Gastrocnemius medialis (tissue), 4 donors: ENCODE measurements around the gene ZBTB16. TPM values are rescaled to one million over a fixed set of nuclear protein-coding genes. Genes with fewer than 3 reads are reported as not detected.

Experiments
- ATAC-seq, 2 donors: fragments of 150-250 bp; one replicate each; pipeline ENCODE4 v1.9.1; 2016
- DNase-seq, 2 donors: peaks; one replicate each; pipeline ENCODE4 v3.0.0-alpha.2; 2019
- H3K27ac ChIP-seq, 4 donors: fragments of 200-600 bp; sonication (generic); 1 replicate in 1 of 4; 2 replicates in 3 of 4; pipeline ENCODE4 v1.5.1; 2016 to 2018; ENCODE audit warnings: mild to moderate bottlenecking in 2 of 4, moderate library complexity in 1 of 4
- H3K27me3 ChIP-seq, 3 donors: fragments of 200-600 bp; sonication (generic) in 2 of 3; 1 replicate in 1 of 3; 2 replicates in 2 of 3; pipeline versions ENCODE4 v1.5.1 to v1.6.0; 2016 to 2019; ENCODE audit warnings: mild to moderate bottlenecking in 1 of 3, moderate library complexity in 1 of 3
- H3K36me3 ChIP-seq, 2 donors: fragments of 200-600 bp; sonication (generic) in 1 of 2; one replicate each; pipeline ENCODE4 v1.5.1; 2017 to 2018
- H3K4me1 ChIP-seq, 2 donors: fragments of 200-600 bp; sonication (generic) in 1 of 2; one replicate each; pipeline ENCODE4 v1.5.1; 2016 to 2017; ENCODE audit warnings: mild to moderate bottlenecking in 2 of 2
- H3K4me3 ChIP-seq, 4 donors: fragments of 200-600 bp; sonication (generic) in 3 of 4; 1 replicate in 1 of 4; 2 replicates in 3 of 4; pipeline ENCODE4 v1.5.1; 2016 to 2019; ENCODE audit warnings: mild to moderate bottlenecking in 2 of 4
- H3K9me3 ChIP-seq, 3 donors: fragments of 200-600 bp; sonication (generic) in 2 of 3; 1 replicate in 1 of 3; 2 replicates in 2 of 3; pipeline ENCODE4 v1.5.1; 2016 to 2019
- POLR2A ChIP-seq, 2 donors: fragments of 450-650 bp; IDR thresholded peaks; one replicate each; pipeline ENCODE4 v1.6.1; 2017; ENCODE audit warnings: antibody characterized with exemption in 2 of 2, mild to moderate bottlenecking in 2 of 2, moderate library complexity in 2 of 2
- in situ Hi-C, 4 donors: fragments of 200-750 bp; cut with MboI; loops; one replicate each; pipeline versions ENCODE4 v1.15.0 to v1.8.0; 2017; ENCODE audit warnings: low sequenced_read_pairs in 4 of 4
- intact Hi-C: fragments of 100-400 bp; cut with DNase I; formaldehyde crosslinking; loops from one replicate; pipeline ENCODE4 v1.15.1; 2023; ENCODE audit warnings: low total_unique reads
- total RNA-seq, 4 donors: library from RNA; depleted of rRNA; stranded (reverse); fragments of >200 nt; gene quantifications; one replicate each; pipeline versions ENCODE4 v1.1.0 to v1.2.3, GENCODE V29; 2016
- TF ChIP-seq, protein P1 (sequence below), 5 experiments: fragments of 450-650 bp in 3 of 5; fragments of 200-600 bp in 2 of 5; sonication (generic) in 2 of 5; IDR thresholded peaks in 4 of 5; conservative IDR thresholded peaks in 1 of 5; 1 replicate in 4 of 5; 2 replicates in 1 of 5; pipeline ENCODE4 v1.5.1; 2016 to 2019; ENCODE audit warnings: antibody characterized with exemption in 5 of 5, mild to moderate bottlenecking in 3 of 5, moderate library complexity in 3 of 5

The ZBTB16 gene
- total RNA-seq, 4 donors from 2014 or later = 156 to 250 (median 196) TPM

DNA sequence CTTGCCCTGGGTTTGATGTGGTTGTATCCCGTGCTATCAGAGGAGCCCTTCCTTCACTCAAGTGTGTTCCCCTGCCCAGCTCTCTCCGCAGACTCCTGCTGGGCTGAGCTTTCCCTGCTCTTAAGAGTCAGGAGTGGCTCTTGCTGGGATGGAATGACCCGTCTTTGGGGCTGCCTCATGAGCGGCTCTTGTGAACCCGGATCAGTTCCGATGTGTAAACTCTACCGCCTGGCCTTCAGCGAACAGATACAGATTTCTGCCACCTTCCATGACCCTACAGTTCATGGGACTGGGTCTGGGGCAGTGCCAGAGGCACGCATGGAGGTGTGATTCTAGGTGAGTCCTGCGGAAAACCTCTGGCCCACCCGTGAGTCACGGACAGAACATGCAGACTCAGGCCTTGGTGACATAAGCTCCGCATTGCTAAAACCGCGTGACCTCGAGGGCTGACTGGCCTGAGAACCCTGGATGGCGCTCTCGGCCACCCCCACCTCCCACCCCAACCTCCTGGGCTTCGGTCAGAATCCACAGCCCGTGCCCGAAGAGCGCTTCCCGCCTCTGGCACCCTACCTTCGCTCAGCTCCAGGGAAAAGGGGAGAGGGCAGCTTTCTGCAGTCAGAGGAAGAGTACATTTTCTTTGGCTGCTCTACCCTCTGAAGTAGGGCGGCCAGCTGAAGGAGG is 1.3 kb upstream of the ZBTB16 start:
- ATAC-seq (peak; percentile 20 to 26), DNase-seq (peak; percentile 84 to 88)

DNA sequence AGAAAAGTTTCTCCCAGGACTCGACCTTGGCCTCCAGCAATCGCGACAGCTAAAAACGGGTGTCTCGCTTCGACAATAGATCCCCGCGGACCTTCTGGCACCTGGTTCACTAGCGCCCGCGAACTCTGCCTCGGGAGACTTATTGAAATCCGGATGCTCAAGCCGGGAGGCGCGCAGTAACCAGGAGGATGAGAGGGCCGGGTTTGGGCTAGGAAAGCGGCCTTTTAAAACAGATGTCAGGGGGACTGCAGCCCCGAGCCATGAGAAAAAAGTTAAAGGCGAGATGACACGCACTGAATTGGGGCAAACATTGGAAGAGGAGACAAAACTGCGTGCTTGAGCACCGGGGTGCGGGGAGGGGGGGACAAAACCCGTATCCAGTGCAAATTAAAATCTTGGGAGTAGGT is 637 bp upstream of the ZBTB16 start:
- DNase-seq (peak in 1 of 2 donors; percentile 59), ATAC-seq (peak in 1 of 2 donors; percentile 1)
- in situ Hi-C loops = loop anchor here in 1 of 4 donors (10.0 kb wide), 1 partner anchor 186 kb away; no protein-coding TSS in a partner anchor
- H3K4me3 ChIP-seq = peak overlapping the region; percentile 68 to 100 (median 82)
- H3K9me3 ChIP-seq = no peaks in the 10 kb centered on the region
- peaks cover 26 to 51% of the 10 kb centered on the region in 2 donors for H3K4me1 ChIP-seq
- TF ChIP-seq, protein P1, sequence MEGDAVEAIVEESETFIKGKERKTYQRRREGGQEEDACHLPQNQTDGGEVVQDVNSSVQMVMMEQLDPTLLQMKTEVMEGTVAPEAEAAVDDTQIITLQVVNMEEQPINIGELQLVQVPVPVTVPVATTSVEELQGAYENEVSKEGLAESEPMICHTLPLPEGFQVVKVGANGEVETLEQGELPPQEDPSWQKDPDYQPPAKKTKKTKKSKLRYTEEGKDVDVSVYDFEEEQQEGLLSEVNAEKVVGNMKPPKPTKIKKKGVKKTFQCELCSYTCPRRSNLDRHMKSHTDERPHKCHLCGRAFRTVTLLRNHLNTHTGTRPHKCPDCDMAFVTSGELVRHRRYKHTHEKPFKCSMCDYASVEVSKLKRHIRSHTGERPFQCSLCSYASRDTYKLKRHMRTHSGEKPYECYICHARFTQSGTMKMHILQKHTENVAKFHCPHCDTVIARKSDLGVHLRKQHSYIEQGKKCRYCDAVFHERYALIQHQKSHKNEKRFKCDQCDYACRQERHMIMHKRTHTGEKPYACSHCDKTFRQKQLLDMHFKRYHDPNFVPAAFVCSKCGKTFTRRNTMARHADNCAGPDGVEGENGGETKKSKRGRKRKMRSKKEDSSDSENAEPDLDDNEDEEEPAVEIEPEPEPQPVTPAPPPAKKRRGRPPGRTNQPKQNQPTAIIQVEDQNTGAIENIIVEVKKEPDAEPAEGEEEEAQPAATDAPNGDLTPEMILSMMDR (IDR thresholded peaks at IDR 0.05 in 4 of 5, conservative IDR thresholded peaks at IDR 0.05 in 1 of 5) = peak in 1 of 5 experiments; percentile 31
- TF ChIP-seq POLR2A (IDR thresholded peaks at IDR 0.05) = no peak
- no peaks in the 10 kb centered on the region for H3K27me3 ChIP-seq
- H3K36me3 ChIP-seq = peaks cover 0 to 14% of the 10 kb centered on the region in 2 donors
- intact Hi-C loops = loop anchor here (2.0 to 5.0 kb wide), 3 partner anchors 140 to 200 kb away; no protein-coding TSS in a partner anchor
- peak overlapping the region; percentile 94 to 99 (median 96) for H3K27ac ChIP-seq

More for the DNA sequence above, 1.3 kb upstream of the ZBTB16 start:
- Histone ChIP-seq H3K4me1 (peaks cover 19 to 51% of the 10 kb centered on the region in 2 donors), H3K4me3 (peak overlapping the region; percentile 68 to 100 (median 82)), H3K27me3 (no peaks in the 10 kb centered on the region), H3K36me3 (peaks cover 0 to 7% of the 10 kb centered on the region in 2 donors), H3K27ac (peak overlapping the region; percentile 94 to 99 (median 96)), H3K9me3 (no peaks in the 10 kb centered on the region)
- intact Hi-C loops = loop anchor here (2.0 to 5.0 kb wide), 3 partner anchors 141 to 201 kb away; no protein-coding TSS in a partner anchor
- peak; percentile 24 to 40 for TF ChIP-seq POLR2A (IDR thresholded peaks at IDR 0.05)
- TF ChIP-seq, protein P1 (IDR thresholded peaks at IDR 0.05 in 4 of 5, conservative IDR thresholded peaks at IDR 0.05 in 1 of 5) = no peak
- in situ Hi-C loops = loop anchor here in 1 of 4 donors (10.0 kb wide), 1 partner anchor 187 kb away; no protein-coding TSS in a partner anchor

DNA sequence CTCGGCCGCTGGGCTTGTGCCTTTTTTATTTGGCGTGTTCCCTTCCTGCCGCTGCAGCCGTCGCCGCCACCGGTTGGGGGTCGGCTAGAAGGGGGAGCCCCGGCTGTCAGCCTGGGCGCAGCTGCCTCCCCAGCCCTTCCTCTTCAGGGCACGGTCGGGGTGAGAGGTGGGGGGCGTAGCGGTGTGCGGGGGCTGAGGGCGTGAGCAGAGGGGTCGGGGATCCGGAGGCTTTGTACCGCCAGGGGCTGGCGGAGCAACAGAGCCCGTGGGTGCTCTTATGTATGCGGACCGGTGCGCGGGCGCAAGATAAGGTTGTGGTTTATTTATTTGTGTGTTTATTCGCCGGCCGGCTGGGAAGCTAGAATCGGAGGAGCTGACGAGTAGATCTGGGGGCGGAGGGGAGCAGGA is 477 bp downstream of the ZBTB16 start:
- peak overlapping the region; percentile 68 to 100 (median 82) for H3K4me3 ChIP-seq
- H3K9me3 ChIP-seq = no peaks in the 10 kb centered on the region
- TF ChIP-seq POLR2A (IDR thresholded peaks at IDR 0.05) = no peak
- TF ChIP-seq, protein P1 (IDR thresholded peaks at IDR 0.05 in 4 of 5, conservative IDR thresholded peaks at IDR 0.05 in 1 of 5) = peak in 1 of 5 experiments; percentile 18
- peaks cover 0 to 25% of the 10 kb centered on the region in 2 donors for H3K36me3 ChIP-seq
- ATAC-seq (no peak), DNase-seq (peak in 1 of 2 donors; percentile 42)
- H3K27ac ChIP-seq = peak overlapping the region; percentile 94 to 99 (median 96)
- in situ Hi-C loops = loop anchor here (5.0 to 10.0 kb wide), 4 partner anchors 115 to 185 kb away; no protein-coding TSS in a partner anchor
- H3K4me1 ChIP-seq = peaks cover 37 to 58% of the 10 kb centered on the region in 2 donors
- H3K27me3 ChIP-seq = no peaks in the 10 kb centered on the region
- intact Hi-C loops = loop anchor here (2.0 to 5.0 kb wide), 3 partner anchors 139 to 199 kb away; no protein-coding TSS in a partner anchor

DNA sequence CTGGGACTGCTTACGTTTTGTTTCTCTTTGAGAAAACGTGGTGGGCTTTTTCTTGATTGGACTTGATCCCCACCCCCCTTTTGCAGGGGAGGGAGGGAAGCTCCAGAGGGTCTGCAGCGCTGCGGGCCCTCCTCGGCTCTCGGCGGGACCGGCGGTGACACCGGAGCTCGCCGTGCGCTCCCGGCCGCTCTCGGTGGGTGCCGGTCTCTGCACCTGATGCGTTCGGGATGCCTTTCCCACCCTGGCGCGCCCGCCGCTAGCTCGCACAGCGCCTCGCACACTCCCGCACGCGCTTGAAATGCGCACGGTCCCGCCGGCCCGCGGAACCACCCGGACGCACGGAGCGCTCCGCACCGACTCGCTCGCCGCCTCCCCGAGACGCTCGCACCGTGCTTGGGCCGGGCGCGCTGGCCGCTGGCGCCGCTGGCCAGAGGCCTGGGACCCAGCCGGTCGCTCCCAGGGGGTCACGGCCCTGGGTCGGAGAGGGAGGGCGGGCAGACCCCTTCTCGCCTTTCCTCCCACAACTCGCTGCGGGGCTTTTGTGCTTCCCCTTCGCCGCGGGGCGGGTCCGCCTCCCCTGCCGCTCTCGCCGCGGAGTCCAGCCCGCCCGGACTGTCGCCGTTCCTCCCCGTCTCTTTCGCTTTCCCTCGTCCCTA is 1.0 kb downstream of the ZBTB16 start:
- ATAC-seq (no peak), DNase-seq (peak in 1 of 2 donors; percentile 29)
- TF ChIP-seq, protein P1 (IDR thresholded peaks at IDR 0.05 in 4 of 5, conservative IDR thresholded peaks at IDR 0.05 in 1 of 5) = peak in 1 of 5 experiments; percentile 11
- peak in 1 of 2 donors; percentile 46 for TF ChIP-seq POLR2A (IDR thresholded peaks at IDR 0.05)
- in situ Hi-C loops = loop anchor here in 3 of 4 donors (5.0 to 10.0 kb wide), 3 partner anchors 114 to 124 kb away; no protein-coding TSS in a partner anchor
- Histone ChIP-seq H3K27ac (peak overlapping the region; percentile 94 to 99 (median 96)), H3K27me3 (no peaks in the 10 kb centered on the region), H3K4me1 (peaks cover 42 to 59% of the 10 kb centered on the region in 2 donors), H3K4me3 (peak overlapping the region; percentile 68 to 100 (median 82)), H3K36me3 (peaks cover 0 to 31% of the 10 kb centered on the region in 2 donors), H3K9me3 (no peaks in the 10 kb centered on the region)
- intact Hi-C loops = no loop called here
